ENCODE data around the gene DPF1.

- TF ChIP-seq CTCF (IDR thresholded peaks at IDR 0.05) (no peak), POLR2AphosphoS5 (IDR thresholded peaks at IDR 0.05) (no peak), POLR2A (IDR thresholded peaks at IDR 0.05) (no peak)
These were observed 3.4 kb upstream of the DPF1 start for GRCh38 chr19:38227287-38228004.
